Vagina (tissue), 2 donors: ENCODE data around the gene PDPR.
"Not testable (repeated sequence)": the region's sequence is repeated elsewhere in the genome, so short reads cannot be mapped to it uniquely, and the experiment has no call there.

Experiments
- POLR2A ChIP-seq, 2 donors: fragments of 450-650 bp; IDR thresholded peaks; one replicate each; pipeline ENCODE4 v1.6.1; 2017; ENCODE audit warnings: antibody characterized with exemption in 2 of 2, mild to moderate bottlenecking in 2 of 2, moderate library complexity in 2 of 2
- POLR2AphosphoS5 ChIP-seq, 2 donors: sonication (generic); formaldehyde crosslinking; IDR thresholded peaks; one replicate each; pipeline ENCODE4 v1.9.0; 2017; ENCODE audit warnings: antibody characterized with exemption in 2 of 2, mild to moderate bottlenecking in 2 of 2, low read depth in 1 of 2; ENCODE audit not compliant: insufficient read depth in 1 of 2
- TF ChIP-seq, protein P1 (sequence below), 3 experiments: fragments of 450-650 bp in 2 of 3; fragments of 200-600 bp in 1 of 3; sonication (generic) in 1 of 3; IDR thresholded peaks; one replicate each; pipeline ENCODE4 v1.5.1; 2017 to 2019; ENCODE audit warnings: antibody characterized with exemption in 3 of 3, mild to moderate bottlenecking in 2 of 3, moderate library complexity in 2 of 3

DNA sequence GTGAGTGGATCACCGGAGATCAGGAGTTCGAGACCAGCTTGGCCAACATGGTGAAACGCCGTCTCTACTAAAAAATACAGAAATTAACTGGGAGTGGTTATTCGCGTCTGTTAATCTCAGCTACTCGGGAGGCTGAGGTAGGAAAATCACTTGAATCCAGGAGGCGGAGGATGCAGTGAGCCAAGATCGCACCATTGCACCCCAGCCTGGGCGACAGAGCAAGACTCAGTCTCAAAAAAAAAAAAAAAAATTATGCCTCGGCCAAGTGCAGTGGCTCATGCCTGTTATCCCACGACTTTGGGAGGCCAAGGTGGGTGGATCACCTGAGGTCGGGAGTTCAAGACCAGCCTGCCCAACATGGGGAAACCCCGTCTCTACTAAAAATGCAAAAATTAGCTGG is 9.7 kb downstream of the PDPR start:
- TF ChIP-seq, protein P1, sequence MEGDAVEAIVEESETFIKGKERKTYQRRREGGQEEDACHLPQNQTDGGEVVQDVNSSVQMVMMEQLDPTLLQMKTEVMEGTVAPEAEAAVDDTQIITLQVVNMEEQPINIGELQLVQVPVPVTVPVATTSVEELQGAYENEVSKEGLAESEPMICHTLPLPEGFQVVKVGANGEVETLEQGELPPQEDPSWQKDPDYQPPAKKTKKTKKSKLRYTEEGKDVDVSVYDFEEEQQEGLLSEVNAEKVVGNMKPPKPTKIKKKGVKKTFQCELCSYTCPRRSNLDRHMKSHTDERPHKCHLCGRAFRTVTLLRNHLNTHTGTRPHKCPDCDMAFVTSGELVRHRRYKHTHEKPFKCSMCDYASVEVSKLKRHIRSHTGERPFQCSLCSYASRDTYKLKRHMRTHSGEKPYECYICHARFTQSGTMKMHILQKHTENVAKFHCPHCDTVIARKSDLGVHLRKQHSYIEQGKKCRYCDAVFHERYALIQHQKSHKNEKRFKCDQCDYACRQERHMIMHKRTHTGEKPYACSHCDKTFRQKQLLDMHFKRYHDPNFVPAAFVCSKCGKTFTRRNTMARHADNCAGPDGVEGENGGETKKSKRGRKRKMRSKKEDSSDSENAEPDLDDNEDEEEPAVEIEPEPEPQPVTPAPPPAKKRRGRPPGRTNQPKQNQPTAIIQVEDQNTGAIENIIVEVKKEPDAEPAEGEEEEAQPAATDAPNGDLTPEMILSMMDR (IDR thresholded peaks at IDR 0.05), result not testable (repeated sequence)
- TF ChIP-seq POLR2AphosphoS5 (IDR thresholded peaks at IDR 0.05; ENCODE audit: insufficient read depth in 1 of 2, low read depth in 1 of 2); POLR2A (IDR thresholded peaks at IDR 0.05): not testable (repeated sequence)
